Measurements from ENCODE around the gene ABCB4.
A peak's percentile ranks its signal among the peaks of the same experiment; 100 is the strongest.
"Not testable (repeated sequence)": the region's sequence is repeated elsewhere in the genome, so short reads cannot be mapped to it uniquely, and the experiment has no call there.

The ABCB4 gene

DNA sequence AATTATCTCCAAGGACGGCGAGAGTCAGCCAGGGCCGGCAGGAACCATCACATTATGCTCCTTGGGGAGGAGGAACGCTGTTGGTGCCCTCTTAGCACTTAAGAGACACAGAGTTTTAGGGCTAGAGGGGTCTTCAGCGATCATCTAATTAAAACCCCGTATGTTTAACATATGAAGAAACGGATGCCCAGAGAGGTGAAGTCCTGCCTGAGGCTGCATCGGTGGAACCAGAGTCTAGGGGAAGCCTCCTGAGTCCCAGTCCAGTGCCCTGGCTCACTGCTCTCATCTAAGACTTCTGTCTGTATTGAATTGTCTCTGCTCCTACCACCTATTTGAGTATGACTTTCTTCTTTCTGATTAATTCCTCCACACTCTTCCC, 688 bp upstream of the ABCB4 start:
- DNase-seq (ENCODE audit: low read depth), result no peak

DNA sequence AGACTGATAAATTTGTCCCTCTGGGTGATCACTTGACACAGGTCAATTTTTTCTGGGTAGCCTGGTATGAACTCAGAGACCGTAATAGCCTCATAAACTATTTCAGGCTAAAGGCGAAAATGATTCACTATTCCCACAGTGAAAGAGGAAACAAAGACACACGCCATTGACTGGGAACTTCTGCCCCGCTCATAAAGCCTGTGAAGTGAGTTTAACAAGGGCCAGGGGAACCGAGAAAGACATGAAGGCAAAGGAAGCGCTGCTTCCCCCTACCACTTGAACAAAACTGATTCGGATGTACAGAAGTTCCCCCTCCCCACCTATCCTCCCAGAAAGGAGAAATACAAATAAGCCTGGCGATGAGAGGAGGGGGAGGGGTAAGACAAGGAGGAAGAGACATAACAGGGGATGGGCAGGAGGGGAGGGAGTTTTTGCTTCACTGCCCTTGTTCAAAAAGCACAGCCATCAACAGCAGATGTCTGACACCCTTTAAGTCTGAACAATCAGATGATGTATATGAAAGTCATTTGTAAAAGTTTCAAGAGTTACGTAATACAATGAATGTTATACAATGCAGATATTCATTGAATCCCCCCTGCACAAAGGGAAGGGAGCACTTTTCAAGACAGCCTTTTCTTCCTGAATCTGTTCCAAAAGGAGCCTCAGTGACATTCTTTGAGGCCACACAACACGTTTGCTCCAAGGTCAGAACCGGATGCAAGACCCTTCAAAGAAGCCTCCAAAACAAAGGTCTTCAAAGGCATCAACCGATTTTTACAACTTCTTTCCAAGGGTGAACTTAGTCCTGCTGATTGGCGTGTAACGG, 734 bp downstream of the ABCB4 start:
- DNase-seq (ENCODE audit: low read depth), result peak; percentile 47

DNA sequence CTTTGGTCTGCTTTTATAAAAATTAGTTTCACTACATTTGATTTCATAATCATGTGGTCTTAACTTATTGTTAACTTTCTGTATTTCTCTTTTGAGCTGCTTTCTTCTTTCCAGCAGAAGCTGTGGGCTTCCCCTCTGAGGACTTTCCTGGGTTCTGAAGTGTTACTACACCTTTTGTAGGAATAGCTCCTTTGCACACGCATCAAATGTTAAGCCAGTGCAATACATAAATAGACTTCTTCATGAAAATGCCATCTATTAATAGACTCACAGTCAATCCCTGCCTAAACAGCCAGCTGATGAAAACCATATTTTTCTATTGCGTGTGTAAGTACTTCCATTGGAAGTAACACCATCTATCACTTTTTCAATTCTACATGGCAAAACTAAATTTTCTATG, 1.5 kb downstream of the ABCB4 start:
- DNase-seq (ENCODE audit: low read depth), result no peak

DNA sequence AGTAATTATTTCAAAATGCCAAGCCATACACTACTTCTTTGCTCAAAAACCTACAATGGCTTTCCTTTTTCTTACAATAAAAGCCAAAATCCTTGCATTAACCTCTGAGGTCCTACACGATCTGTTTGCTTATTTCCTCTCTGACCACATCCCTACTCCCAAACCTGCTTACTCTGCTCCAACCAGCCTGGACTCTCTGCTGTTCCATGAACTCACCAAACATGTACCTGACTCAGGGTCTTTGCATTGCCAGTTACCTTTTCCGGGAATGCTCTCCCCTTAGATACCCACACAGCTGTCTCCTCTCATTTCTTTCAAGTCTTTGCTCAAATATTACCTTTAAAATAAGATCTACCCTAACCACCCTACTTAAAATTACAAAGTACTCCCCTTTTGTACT, 2.3 kb downstream of the ABCB4 start:
- no peak for DNase-seq (ENCODE audit: low read depth)

DNA sequence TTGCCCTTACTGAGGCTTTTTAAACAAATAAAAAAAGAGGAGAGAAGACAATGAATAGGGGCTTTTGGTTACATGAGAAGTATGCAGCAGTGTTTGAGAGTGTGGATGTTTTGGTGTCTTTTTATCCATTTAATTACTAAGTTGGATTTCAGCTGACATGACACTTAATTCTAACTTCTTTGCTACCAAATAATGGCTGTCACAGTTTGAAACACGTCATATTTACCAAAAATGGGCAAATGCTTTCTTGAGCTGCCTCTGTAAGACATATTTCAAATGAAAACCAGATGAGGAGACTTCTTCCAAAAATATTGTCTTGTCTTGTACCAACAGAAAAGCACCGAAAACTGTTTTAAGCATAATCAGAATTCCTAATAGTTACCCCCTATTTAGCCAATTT, 4.0 kb downstream of the ABCB4 start:
- DNase-seq (ENCODE audit: low read depth), result no peak

DNA sequence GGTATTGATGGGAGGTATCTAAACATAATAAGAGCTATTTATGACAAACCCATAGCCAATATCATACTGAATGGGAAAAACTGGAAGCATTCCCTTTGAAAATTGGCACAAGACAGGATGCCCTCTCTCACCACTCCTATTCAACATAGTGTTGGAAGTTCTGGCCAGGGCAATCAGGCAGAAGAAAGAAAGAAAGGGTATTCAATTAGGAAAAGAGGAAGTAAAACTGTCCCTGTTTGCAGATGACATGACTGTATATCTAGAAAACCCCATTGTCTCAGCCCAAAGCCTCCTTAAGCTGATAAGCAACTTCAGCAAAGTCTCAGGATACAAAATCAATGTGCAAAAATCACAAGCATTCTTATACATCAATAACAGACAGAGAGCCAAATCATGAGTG, 6.3 kb downstream of the ABCB4 start:
- not testable (repeated sequence) for DNase-seq (ENCODE audit: low read depth)

DNA sequence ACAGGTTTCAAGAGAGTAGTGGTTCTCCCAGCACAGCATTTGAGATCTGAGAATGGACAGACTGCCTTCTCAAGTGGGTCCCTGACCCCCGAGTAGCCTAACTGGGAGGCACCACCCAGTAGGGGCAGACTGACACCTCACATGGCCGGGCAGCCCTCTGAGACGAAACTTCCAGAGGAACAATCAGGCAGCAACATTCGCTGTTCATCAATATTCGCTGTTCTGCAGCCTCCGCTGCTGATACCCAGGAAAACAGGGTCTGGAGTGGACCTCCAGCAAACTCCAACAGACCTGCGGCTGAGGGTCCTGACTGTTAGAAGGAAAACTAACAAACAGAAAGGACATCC, 10.0 kb downstream of the ABCB4 start:
- DNase-seq (ENCODE audit: low read depth), result not testable (repeated sequence)

DNA sequence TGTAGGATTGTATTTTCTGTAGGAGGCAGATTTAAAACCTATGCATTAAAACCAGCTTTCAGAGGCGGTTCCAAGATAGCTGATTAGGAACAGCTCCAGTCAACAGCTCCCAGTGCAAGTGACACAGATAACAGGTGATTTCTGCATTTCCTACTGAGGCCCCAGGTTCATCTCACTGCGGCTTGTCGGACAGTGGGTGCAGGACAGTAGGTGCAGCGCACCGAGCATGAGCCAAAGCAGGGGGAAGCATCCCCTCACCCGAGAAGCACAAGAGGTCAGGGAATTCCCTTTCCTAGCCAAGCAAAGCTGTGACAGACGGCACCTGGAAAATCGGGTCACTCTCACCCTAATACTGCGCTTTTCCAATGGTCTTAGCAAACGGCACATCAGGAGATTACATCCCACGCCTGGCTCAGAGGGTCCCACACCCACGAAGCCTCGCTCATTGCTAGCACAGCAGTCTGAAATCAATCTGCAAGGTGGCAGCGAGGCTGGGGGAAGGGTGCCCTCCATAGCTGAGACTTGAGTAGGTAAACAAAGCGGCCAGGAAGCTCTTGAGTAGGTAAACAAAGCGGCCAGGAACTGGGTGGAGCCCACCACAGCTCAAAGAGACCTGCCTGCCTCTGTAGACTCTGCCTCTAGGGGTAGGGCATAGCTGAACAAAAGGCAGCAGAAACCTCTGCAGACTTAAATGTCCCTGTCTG, 10.5 kb downstream of the ABCB4 start:
- DNase-seq (ENCODE audit: low read depth), result not testable (repeated sequence)

DNA sequence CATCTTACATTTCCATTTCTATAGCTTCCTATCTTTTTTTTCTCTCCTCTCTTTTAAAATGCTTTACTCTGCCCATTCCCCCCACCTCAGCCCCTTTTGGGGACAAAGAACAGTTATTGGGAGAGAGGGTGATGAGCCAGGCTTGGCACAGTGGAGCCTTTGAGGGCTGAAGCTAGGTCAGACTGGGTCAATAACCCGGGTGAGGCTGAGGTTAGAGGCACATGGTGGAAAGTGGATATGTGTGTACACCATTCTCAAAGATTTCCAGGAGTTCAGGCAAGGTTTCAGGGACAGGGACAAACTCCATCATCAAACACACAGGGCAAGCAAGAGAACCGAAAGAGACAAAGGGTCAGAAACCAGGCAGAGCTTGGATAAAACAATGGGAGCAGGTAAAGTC, 11.5 kb downstream of the ABCB4 start:
- no peak for DNase-seq (ENCODE audit: low read depth)

DNA sequence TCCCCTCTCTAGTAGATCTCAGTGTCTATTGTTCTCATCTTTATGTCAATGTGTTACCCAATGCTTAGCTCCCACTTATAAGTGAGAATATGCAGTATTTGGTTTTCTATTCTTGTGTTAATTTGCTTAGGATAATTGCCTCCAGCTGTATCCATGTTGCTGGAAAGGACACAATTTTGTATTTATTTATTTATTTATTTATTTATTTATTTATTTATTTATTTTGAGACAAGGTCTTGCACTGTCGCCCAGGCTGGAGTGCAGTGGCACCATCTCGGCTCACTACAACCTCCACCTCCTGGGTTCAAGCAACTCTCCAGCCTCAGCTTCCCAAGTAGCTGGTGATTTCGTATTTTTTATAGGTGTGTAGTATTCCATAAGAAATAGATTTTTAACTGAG, 15.0 kb downstream of the ABCB4 start:
- DNase-seq (ENCODE audit: low read depth), result not testable (repeated sequence)

DNA sequence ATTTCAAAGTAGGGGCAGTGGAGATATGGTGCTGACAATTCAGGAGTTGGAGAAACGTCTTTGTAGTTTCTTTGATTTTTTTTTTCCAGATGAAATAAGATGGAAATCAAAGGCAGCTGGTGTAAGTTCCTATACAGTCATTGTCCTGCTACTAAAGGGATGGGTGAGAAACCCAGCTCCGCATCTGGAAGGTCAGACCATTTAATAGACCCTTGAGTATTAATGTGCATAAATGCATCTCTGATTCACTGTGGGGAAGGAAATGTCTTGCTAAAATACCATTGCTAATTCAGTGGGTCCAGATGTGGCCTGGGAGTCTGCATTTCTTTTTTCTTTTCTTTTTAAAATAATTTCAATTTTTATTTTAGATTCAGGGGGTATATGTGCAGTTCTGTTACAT, 15.5 kb downstream of the ABCB4 start:
- DNase-seq (ENCODE audit: low read depth), result no peak

DNA sequence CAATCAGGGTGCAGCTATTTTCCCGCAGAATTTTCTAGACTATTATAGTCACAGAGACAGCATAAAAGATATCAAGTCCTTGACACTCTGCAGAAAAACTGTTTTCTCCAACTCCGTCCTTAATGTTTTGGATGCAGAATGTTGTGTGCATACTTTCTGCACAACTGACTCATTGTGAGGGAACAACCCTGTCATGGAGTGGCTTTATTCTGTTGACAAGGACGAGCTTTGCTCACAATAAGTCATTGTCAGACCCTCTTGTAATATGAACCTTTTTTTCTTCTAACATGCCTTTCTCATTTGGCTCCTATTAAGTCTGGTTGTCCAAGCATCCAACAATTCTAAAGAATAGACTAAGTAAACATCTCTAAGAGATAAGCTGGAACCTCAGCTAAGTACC, 17.3 kb downstream of the ABCB4 start:
- no peak for DNase-seq (ENCODE audit: low read depth)

DNA sequence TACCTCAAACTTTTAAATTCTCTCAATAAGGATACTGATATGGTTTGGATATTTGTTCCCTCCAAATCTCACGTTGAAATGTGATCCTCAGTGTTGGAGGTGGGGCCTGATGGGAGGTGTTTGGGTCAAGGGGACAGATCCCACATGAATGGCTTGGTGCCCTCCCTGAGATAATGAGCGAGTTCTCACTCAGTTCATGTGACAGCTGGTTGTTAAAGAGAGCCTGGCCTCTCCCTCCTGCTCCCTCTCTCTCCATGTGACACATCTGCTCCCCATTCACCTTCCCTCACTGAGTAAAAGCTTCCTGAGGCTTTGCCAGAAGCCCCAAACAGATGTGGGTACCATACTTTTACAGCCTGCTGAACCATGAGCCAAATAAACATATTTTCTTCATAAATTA, 19.2 kb downstream of the ABCB4 start:
- no peak for DNase-seq (ENCODE audit: low read depth)

DNA sequence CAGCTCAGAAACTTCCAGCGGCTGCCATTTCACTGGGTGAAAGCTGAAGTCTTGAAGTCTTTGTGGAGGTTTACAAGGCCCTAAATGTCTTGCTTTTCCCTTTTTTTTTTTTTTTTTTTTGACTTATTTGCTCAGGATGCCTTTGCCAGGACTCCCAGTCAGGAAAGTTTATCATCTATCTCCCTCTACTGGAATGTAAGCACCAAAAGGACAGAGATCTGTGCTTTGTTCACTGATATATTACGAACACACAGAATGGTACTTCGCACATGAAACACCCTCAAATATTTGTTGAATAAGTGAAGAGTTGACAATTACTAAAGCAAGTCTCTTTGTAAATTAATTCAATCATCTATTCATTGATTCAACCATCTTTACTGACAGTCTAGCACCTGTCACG, 23.2 kb downstream of the ABCB4 start:
- DNase-seq (ENCODE audit: low read depth), result no peak

DNA sequence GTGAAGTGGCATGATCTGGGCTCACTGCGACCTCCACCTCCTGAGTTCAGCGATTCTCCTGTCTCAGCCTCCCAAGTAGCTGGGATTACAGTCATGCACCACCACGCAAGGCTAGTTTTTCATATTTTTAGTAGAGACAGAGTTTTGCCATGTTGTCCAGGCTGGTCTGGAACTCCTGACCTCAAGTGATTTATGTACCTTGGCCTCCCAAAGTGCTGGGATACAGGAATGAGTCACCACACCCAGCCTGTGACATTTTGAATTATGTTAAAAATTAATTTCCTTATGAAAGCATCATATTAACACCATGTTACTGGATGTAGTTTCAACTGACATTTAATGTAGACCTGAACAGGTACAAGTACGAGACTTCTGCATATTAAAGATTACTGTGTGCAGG, 24.3 kb downstream of the ABCB4 start:
- no peak for DNase-seq (ENCODE audit: low read depth)

DNA sequence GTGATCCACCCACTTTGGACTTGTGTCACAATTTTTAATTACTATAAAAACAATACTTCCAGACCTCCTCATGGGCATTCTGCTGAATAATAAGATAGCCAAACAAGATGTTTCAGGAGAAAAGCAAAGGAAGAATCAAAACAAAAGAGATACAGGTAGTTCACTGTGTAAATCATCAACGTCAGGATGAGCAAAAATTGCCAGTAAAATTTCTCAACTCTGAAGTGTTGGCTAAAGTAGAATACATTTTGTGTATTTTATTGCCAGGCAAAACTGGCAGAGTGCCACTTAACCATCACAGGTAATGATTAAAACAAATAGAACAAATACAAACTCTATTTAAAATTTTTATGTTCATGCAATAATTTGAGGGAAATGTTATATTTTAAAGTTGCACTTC, 24.8 kb downstream of the ABCB4 start:
- DNase-seq (ENCODE audit: low read depth), result no peak

DNA sequence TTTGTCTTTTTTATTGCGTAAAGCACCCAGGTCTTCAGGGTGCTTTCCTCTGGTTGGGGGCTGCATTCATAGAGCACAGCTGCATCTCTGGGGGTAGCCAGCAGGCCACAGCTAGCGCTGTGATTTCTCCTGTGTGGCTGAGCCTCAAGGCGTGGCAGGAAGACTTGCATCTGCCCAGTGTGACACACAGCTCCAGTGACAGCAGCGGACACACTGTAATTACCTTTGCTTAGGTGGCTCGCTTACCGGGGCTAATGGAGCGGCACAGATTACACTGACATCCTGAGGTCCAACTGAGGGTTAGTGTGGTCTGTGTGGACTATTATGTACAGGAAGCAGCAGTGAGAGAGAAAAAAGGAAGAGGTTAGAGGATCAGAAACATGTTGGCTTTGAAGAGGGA, 27.1 kb downstream of the ABCB4 start:
- no peak for DNase-seq (ENCODE audit: low read depth)

DNA sequence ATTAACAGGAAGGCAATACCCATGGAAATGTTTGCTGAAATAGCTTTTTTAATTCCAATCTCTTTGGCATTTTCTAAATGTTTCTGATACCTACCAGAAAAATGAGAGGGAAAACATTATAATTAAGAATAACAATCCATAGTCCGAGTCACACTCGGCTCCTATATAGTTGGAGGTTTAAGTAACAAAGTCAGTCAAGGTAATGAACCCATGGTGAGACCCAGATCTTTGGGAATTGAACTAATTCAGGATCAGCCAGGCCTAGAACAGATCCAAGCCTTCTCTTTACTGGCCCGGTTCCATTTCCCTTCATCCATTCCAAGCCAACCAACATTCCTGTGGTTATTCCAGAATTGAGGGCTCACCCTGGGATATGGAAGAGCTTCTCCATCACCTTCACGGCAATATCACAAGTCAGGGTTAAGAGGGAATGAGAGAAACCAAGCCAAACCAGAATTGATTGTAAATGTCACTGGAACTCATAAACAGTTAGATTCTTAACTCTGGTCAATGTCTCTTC, 28.3 kb downstream of the ABCB4 start:
- DNase-seq (ENCODE audit: low read depth), result no peak

DNA sequence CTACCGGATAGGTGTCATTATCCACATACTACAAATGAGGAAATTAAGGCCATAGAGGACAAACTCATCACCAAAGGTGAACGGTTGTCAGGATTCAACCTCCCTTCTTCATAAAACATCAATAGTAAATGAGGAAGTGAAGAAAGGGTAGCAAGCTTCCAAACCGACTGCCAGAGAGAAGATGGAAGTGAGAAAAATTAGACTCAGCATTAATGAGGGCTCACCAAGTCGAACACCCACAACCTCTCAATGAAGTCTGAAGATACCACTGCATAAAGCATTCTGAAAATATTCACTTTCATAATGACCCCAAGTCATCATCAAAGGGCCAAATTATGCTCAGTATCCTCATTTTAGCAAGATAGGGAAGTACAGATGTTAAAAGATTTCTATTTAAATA, 29.6 kb downstream of the ABCB4 start:
- DNase-seq (ENCODE audit: low read depth), result no peak

DNA sequence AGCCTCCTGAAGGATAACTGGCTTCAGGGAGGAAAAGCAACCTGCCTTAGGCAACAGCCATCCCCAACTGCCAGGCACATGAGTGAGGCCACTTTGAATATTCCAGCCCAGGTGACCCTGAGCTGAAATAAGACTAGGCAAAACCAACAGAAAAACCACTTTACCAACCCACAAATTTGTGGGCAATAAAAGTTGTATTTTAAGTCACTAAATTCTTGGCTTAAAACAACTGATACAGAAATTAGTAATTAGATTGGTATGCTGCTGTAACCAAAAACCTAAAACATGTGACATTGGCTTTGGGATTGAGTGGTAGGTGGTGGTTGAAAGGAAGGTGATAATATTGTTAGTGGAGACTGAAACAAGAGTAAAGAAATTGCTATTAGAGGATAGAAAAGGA, 39.9 kb downstream of the ABCB4 start:
- peak; percentile 6 for DNase-seq (ENCODE audit: low read depth)

DNA sequence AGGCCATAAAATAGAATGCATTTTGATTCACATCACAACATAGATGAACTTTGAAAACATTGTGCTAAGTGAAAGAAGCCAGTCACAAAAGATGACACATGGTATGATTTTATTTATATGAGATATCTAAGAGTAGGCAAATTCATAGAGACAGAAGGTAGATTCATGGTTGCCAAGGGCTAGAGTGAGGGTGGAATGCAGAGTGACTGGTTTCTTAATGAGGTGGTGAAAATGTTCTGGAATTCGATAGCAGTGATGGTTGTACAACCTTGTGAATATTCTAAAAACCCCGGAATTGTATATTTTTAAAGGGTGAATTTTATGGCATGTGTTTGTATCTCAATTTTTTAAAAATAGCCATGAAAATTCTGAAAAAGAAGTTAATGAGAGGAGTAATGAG, 42.9 kb downstream of the ABCB4 start:
- DNase-seq (ENCODE audit: low read depth), result no peak

DNA sequence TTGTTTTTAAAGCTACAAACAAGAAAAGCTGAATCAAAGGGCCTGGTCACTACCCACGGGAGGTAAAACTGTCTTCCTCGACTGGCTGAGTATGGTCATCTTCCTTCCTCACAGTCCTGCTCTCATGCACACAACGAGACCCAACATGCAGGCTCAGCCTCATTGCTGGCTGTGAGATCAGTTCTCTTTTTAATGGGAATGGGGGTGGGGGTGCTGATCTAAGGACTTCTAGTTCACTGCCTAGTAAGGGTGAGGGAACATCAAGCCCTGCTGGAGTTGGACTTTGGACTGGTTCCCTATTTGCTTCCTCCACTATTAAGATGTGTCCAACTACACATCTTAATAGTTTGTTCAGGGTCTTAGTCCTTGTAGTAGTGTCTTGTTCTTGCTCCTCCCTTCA, 48.2 kb downstream of the ABCB4 start:
- DNase-seq (ENCODE audit: low read depth), result no peak

DNA sequence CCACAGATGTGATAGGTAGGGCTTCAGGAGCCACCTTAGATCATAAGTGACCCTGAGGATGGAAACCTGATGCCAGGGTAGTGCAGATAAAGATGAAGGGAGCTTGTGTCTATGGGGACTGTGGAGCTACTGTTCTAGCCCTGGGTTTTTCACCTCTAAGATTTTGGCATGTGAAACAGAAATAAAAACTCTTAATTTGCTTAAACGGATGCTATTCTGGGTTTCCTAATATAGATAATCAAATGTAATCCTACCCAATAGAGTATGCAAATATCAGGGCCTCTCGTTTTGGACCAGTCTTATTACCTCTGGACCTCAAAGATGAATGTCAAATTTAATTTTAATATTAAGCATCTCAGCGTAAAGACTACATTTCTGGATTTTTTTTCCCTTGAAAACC, 49.3 kb downstream of the ABCB4 start:
- no peak for DNase-seq (ENCODE audit: low read depth)

DNA sequence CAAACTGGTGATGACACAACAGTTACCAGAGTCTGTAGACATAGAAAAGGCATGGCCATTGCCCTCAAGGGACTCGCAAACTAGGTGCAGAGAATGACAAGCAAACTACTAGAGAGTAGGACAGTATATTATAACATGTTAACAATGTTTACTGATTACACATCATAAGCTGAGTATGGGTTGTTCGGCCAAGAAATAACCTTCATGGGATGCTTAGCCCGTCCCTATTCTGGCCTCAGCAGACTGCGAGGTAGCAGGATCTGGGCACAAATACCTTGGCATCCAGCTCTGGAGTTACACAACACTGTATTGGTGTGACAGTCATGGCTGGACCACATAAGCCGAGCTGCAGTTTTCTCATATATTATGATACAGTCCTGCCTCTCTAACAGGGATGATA, 51.4 kb downstream of the ABCB4 start:
- DNase-seq (ENCODE audit: low read depth), result no peak

All from ELR (cell line).